ENCODE results near the gene TSPAN17.

- TF ChIP-seq, protein P1, sequence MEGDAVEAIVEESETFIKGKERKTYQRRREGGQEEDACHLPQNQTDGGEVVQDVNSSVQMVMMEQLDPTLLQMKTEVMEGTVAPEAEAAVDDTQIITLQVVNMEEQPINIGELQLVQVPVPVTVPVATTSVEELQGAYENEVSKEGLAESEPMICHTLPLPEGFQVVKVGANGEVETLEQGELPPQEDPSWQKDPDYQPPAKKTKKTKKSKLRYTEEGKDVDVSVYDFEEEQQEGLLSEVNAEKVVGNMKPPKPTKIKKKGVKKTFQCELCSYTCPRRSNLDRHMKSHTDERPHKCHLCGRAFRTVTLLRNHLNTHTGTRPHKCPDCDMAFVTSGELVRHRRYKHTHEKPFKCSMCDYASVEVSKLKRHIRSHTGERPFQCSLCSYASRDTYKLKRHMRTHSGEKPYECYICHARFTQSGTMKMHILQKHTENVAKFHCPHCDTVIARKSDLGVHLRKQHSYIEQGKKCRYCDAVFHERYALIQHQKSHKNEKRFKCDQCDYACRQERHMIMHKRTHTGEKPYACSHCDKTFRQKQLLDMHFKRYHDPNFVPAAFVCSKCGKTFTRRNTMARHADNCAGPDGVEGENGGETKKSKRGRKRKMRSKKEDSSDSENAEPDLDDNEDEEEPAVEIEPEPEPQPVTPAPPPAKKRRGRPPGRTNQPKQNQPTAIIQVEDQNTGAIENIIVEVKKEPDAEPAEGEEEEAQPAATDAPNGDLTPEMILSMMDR (conservative IDR thresholded peaks at IDR 0.05 in 1 of 2, IDR thresholded peaks at IDR 0.05 in 1 of 2; ENCODE audit: low read depth in 1 of 2, low read length in 2 of 2) = no peak
- no peak for TF ChIP-seq EZH2 (IDR thresholded peaks at IDR 0.05; ENCODE audit: low read length, missing control alignments)
Measured at GRCh38 chr5:176692326-176692725, 45.0 kb downstream of the TSPAN17 start.

All from fibroblast of lung (primary cell).